ENCODE data around the gene TPRX2. TPM values are rescaled to one million over a fixed set of nuclear protein-coding genes. Genes with fewer than 3 reads are reported as not detected.
"Not testable (repeated sequence)": the region's sequence is repeated elsewhere in the genome, so short reads cannot be mapped to it uniquely, and the experiment has no call there.

TPRX2 gene
- total RNA-seq, 2 experiments from 2014 or later = not detected

DNA sequence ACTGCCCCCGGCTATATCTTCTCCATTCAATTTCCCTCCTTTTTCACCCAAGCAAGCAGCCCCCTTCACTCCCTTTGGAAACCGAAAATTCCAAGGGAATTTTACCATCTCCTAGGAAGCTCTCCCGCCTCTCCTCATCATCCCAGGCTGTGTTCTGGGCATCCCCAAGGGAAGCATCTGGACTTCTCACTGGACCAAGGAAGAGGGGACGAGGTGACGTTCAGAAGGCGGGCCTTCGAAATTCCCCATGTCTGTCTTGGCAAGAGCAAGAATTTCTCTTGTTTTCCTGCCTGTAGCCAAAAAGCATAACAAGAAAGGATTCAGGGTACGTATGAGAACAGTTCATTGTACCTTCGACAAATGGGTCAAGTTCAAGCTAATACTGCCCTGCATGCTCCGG is 6.1 kb downstream of the TPRX2 start:
- peaks cover 1% of the 10 kb centered on the region for H3K36me3 Mint-ChIP-seq (ENCODE audit: low read depth)
- no peak overlapping the region for H3K27ac Mint-ChIP-seq
- H3K27me3 Mint-ChIP-seq (ENCODE audit: low read depth) = peaks cover 17% of the 10 kb centered on the region
- intact Hi-C loops (cut with micrococcal nuclease) = no loop called here
- no peak overlapping the region for H3K4me3 Mint-ChIP-seq
- H3K4me1 Mint-ChIP-seq (ENCODE audit: low read depth) = peaks cover 2% of the 10 kb centered on the region
- H3K9me3 Mint-ChIP-seq = no peaks in the 10 kb centered on the region
- CTCF ChIA-PET = interaction anchor here (0.6 to 4.7 kb wide), 7 partner anchors 12 to 275 kb away, joined by 3 to 26 read pairs (median 3); partner anchors contain the start of gene CRX
- no peak for DNase-seq

- CTCF ChIA-PET = interaction anchor here (1.7 kb wide), 1 partner anchor 15 kb away, joined by 5 read pairs; no protein-coding TSS in a partner anchor
These were observed 19.9 kb downstream of the TPRX2 start for GRCh38 chr19:47878906-47879305.

DNA sequence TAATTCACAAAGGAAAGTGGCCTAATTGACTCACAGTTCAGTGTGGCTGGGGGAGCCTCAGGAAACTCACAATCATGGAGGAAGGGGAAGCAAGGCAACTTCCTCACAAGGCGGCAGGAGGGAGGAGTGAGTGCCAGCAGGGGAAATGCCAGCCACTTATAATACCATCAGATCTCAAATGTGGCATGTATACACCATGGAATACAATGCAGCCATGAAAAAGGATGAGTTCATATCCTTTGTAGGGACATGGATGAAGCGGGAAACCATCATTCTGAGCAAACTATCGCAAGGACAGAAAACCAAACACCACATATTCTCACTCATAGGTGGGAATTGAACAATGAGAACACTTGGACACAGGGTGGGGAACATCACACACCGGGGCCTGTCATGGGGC is 20.4 kb downstream of the TPRX2 start:
- H3K4me3 Mint-ChIP-seq; H3K9me3 Mint-ChIP-seq; H3K36me3 Mint-ChIP-seq (ENCODE audit: low read depth); intact Hi-C loops (cut with micrococcal nuclease); H3K27ac Mint-ChIP-seq; H3K4me1 Mint-ChIP-seq (ENCODE audit: low read depth); DNase-seq: not testable (repeated sequence)
- CTCF ChIA-PET = interaction anchor here (0.9 kb wide), 1 partner anchor 10 kb away, joined by 3 read pairs; no protein-coding TSS in a partner anchor
- peaks cover 10% of the 10 kb centered on the region for H3K27me3 Mint-ChIP-seq (ENCODE audit: low read depth)

More at GRCh38 chr19:47878906-47879305, 19.9 kb downstream of the TPRX2 start:
- DNase-seq = no peak
- no peak overlapping the region for H3K27ac Mint-ChIP-seq
- no peaks in the 10 kb centered on the region for H3K36me3 Mint-ChIP-seq (ENCODE audit: low read depth)
- H3K4me3 Mint-ChIP-seq = no peak overlapping the region
- intact Hi-C loops (cut with micrococcal nuclease) = no loop called here
- peaks cover 2% of the 10 kb centered on the region for H3K9me3 Mint-ChIP-seq
- H3K27me3 Mint-ChIP-seq (ENCODE audit: low read depth) = peaks cover 11% of the 10 kb centered on the region
- H3K4me1 Mint-ChIP-seq (ENCODE audit: low read depth) = no peaks in the 10 kb centered on the region

- intact Hi-C loops (cut with micrococcal nuclease) = no loop called here
- H3K36me3 Mint-ChIP-seq (ENCODE audit: low read depth) = no peaks in the 10 kb centered on the region
- H3K27ac Mint-ChIP-seq = no peak overlapping the region
- H3K4me1 Mint-ChIP-seq (ENCODE audit: low read depth) = no peaks in the 10 kb centered on the region
- H3K9me3 Mint-ChIP-seq = peaks cover 2% of the 10 kb centered on the region
- H3K27me3 Mint-ChIP-seq (ENCODE audit: low read depth) = peaks cover 12% of the 10 kb centered on the region
- no peak for DNase-seq
- H3K4me3 Mint-ChIP-seq = no peak overlapping the region
- CTCF ChIA-PET = no interaction called here
These were observed 22.7 kb downstream of the TPRX2 start for GRCh38 chr19:47881757-47882156.

DNA sequence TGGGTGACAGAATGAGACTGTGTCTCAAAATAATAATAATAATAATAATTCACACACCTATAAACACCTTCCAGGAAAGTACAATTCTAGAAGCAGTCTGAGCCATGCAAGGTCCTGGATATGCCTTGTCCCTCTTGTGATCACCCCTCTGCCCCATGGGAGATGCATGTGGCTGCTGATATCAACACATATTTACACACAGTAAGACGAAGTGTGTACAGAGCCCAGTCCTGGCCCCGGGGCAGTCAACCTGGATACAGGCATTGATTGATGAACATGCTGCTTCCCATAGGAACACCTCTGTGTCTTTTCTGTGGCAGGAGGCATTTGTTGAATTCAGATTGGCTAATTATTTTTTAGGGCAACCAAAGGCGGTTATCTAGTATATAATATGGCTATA is 23.9 kb downstream of the TPRX2 start:
- Mint-ChIP-seq H3K9me3 (peaks cover 2% of the 10 kb centered on the region), H3K4me1 (ENCODE audit: low read depth) (no peaks in the 10 kb centered on the region), H3K36me3 (ENCODE audit: low read depth) (no peaks in the 10 kb centered on the region), H3K27ac (no peak overlapping the region), H3K27me3 (ENCODE audit: low read depth) (peaks cover 12% of the 10 kb centered on the region), H3K4me3 (no peak overlapping the region)
- CTCF ChIA-PET = no interaction called here
- intact Hi-C loops (cut with micrococcal nuclease) = no loop called here
- DNase-seq = no peak

GRCh38 chr19:47885067-47885463 is 26.0 kb downstream of the TPRX2 start:
- H3K4me3 Mint-ChIP-seq = no peak overlapping the region
- intact Hi-C loops (cut with micrococcal nuclease) = no loop called here
- CTCF ChIA-PET = no interaction called here

DNA sequence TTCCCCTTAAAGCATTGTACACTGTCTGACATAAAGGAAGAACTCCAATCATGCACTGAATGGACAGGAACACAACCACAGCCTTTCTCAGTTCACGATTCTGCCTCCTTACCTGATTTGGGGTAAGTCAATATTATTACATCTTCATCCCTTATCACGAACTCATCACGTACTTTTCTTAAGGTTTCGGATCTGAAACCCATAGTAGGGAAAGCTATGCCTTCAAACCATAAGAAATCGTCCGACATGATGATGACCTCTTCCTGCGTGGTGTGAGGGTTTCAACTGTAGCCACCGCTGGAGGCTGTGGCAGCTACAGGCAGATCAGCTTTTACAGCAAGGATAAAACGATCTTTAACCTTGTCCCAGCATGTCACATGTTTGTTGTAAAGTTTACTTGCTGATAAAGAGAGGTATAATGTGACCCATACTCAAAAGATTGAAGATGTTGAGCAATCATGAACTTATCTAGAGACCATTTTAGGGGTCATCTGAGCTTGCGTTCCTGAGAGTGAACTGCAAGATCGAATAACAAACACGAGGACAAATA is 27.1 kb downstream of the TPRX2 start, which contains the start of gene SULT2A1:
Gene SULT2A1, minus strand, starts transcription at position 306 of the 550 bp plus-strand sequence. Its CDS starts 58 bp downstream, at position 248.
- H3K9me3 Mint-ChIP-seq = no peaks in the 10 kb centered on the region
- H3K4me1 Mint-ChIP-seq (ENCODE audit: low read depth) = no peaks in the 10 kb centered on the region
- no peak for DNase-seq
- H3K36me3 Mint-ChIP-seq (ENCODE audit: low read depth) = no peaks in the 10 kb centered on the region
- H3K27me3 Mint-ChIP-seq (ENCODE audit: low read depth) = peaks cover 9% of the 10 kb centered on the region
- no peak within 1 kb of the TSS for H3K4me3 Mint-ChIP-seq
- H3K27ac Mint-ChIP-seq = no peak within 1 kb of the TSS
- intact Hi-C loops (cut with micrococcal nuclease) = no loop called here
- CTCF ChIA-PET = interaction anchor here (0.6 kb wide), 1 partner anchor 755 kb away, joined by 3 read pairs; no protein-coding TSS in a partner anchor

More at GRCh38 chr19:47885067-47885463, 26.0 kb downstream of the TPRX2 start:
- no peaks in the 10 kb centered on the region for H3K4me1 Mint-ChIP-seq (ENCODE audit: low read depth)
- H3K27me3 Mint-ChIP-seq (ENCODE audit: low read depth) = peaks cover 9% of the 10 kb centered on the region
- DNase-seq = no peak
- H3K9me3 Mint-ChIP-seq = no peaks in the 10 kb centered on the region
- no peak overlapping the region for H3K27ac Mint-ChIP-seq
- H3K36me3 Mint-ChIP-seq (ENCODE audit: low read depth) = no peaks in the 10 kb centered on the region

- intact Hi-C loops (cut with micrococcal nuclease) = no loop called here
- Mint-ChIP-seq H3K4me1 (ENCODE audit: low read depth) (no peaks in the 10 kb centered on the region), H3K27me3 (ENCODE audit: low read depth) (peaks cover 5% of the 10 kb centered on the region), H3K36me3 (ENCODE audit: low read depth) (no peaks in the 10 kb centered on the region), H3K9me3 (no peaks in the 10 kb centered on the region), H3K27ac (no peak overlapping the region), H3K4me3 (no peak overlapping the region)
- CTCF ChIA-PET = interaction anchor here (0.9 to 1.2 kb wide), 2 partner anchors 26 to 386 kb away, joined by 3 read pairs; no protein-coding TSS in a partner anchor
- no peak for DNase-seq
These were observed 32.0 kb downstream of the TPRX2 start for GRCh38 chr19:47890865-47891621.

DNA sequence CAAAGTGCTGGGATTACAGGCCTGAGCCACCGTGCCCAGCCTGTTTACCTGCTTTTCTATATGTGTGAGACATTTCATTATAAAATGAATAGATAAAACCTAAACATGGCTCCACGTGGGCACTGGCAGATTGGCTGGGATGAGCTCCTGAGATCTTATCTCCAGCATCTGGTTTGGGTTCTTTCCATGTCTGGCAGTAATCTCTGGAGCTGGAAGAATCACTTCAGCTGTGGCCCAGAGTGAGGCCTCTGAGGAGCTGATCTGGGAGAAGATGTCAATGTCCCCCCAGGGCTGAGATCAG is 32.5 kb downstream of the TPRX2 start:
- CTCF ChIA-PET = interaction anchor here (0.9 to 1.2 kb wide), 2 partner anchors 26 to 385 kb away, joined by 3 read pairs; no protein-coding TSS in a partner anchor
- Mint-ChIP-seq H3K27ac (no peak overlapping the region), H3K9me3 (no peaks in the 10 kb centered on the region), H3K4me1 (ENCODE audit: low read depth) (no peaks in the 10 kb centered on the region), H3K36me3 (ENCODE audit: low read depth) (no peaks in the 10 kb centered on the region), H3K4me3 (no peak overlapping the region), H3K27me3 (ENCODE audit: low read depth) (peaks cover 2% of the 10 kb centered on the region)
- DNase-seq = no peak
- intact Hi-C loops (cut with micrococcal nuclease) = no loop called here

- H3K27ac Mint-ChIP-seq = no peak overlapping the region
- no peaks in the 10 kb centered on the region for H3K9me3 Mint-ChIP-seq
- H3K4me1 Mint-ChIP-seq (ENCODE audit: low read depth) = no peaks in the 10 kb centered on the region
- H3K36me3 Mint-ChIP-seq (ENCODE audit: low read depth) = no peaks in the 10 kb centered on the region
- H3K27me3 Mint-ChIP-seq (ENCODE audit: low read depth) = peaks cover 2% of the 10 kb centered on the region
- no peak for DNase-seq
- CTCF ChIA-PET = interaction anchor here (0.6 to 1.2 kb wide), 4 partner anchors 27 to 385 kb away, joined by 3 to 4 read pairs (median 3); no protein-coding TSS in a partner anchor
- intact Hi-C loops (cut with micrococcal nuclease) = no loop called here
- H3K4me3 Mint-ChIP-seq = no peak overlapping the region
These were observed 33.1 kb downstream of the TPRX2 start for GRCh38 chr19:47891923-47892666.

DNA sequence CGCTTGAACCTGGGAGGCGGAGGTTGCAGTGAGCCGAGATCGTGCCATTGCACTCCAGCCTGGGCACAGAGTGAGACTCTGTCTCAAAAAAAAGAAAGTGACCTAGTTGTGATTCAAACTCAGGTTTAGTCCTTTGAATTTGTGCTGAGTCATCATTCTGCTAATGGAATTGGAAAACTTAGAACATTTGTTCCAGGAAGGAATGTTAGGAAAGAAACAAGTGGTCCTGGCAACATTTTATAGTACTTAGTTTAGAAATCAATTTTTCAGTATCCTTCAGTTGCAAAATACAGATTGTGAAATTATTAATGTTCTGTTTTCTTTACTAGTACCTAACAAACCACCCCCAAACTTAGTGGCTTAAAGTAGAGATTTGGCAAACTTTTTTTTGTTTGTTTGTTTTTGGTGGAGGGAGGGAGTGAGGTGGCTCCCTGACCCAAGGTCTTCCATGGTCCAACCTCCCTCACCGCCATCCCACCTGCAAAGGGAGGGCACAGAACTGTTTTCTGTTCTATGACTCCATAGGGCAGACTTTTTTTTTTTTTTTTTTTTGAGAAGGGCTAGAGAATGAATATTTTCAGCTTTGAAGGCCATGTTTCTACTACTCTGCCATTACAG is 36.2 kb downstream of the TPRX2 start:
- intact Hi-C loops (cut with micrococcal nuclease) = no loop called here
- no peaks in the 10 kb centered on the region for H3K27me3 Mint-ChIP-seq (ENCODE audit: low read depth)
- no peaks in the 10 kb centered on the region for H3K36me3 Mint-ChIP-seq (ENCODE audit: low read depth)
- no peak for DNase-seq
- H3K4me3 Mint-ChIP-seq = no peak overlapping the region
- no peak overlapping the region for H3K27ac Mint-ChIP-seq
- H3K4me1 Mint-ChIP-seq (ENCODE audit: low read depth) = no peaks in the 10 kb centered on the region
- CTCF ChIA-PET = no interaction called here
- no peaks in the 10 kb centered on the region for H3K9me3 Mint-ChIP-seq

GRCh38 chr19:47896019-47896418 is 37.0 kb downstream of the TPRX2 start:
- no peak overlapping the region for H3K4me3 Mint-ChIP-seq
- no peak for DNase-seq
- no peaks in the 10 kb centered on the region for H3K9me3 Mint-ChIP-seq
- intact Hi-C loops (cut with micrococcal nuclease) = no loop called here
- no peaks in the 10 kb centered on the region for H3K36me3 Mint-ChIP-seq (ENCODE audit: low read depth)
- no peak overlapping the region for H3K27ac Mint-ChIP-seq
- CTCF ChIA-PET = no interaction called here
- H3K4me1 Mint-ChIP-seq (ENCODE audit: low read depth) = no peaks in the 10 kb centered on the region
- H3K27me3 Mint-ChIP-seq (ENCODE audit: low read depth) = no peaks in the 10 kb centered on the region
